WERI-Rb-1 (cell line): ENCODE results near the gene ZFYVE19.

Experiments
- DNase-seq: peaks from one replicate; pipeline ENCODE4 v3.0.0-alpha.2; 2020
- H3K27ac ChIP-seq: fragments of 250-450 bp; sonication (Bioruptor Pico); 2 replicates; pipeline ENCODE4 v1.5.1; 2020; ENCODE audit warnings: mild to moderate bottlenecking, moderate library complexity
- H3K27me3 ChIP-seq: fragments of 250-450 bp; sonication (Bioruptor Pico); 2 replicates; pipeline ENCODE4 v1.5.1; 2021; ENCODE audit warnings: mild to moderate bottlenecking, low read depth, moderate library complexity; ENCODE audit not compliant: insufficient read depth, severe bottlenecking
- H3K36me3 ChIP-seq: fragments of 250-450 bp; sonication (Bioruptor Pico); 2 replicates; pipeline ENCODE4 v1.5.1; 2020; ENCODE audit warnings: mild to moderate bottlenecking, moderate library complexity
- H3K4me3 ChIP-seq: 2 replicates; pipeline ENCODE4 v1.5.1; 2011; ENCODE audit warnings: low read depth, mild to moderate bottlenecking, control low read depth, low read length
- H3K9me3 ChIP-seq: fragments of 250-450 bp; sonication (Bioruptor Pico); 2 replicates; pipeline ENCODE4 v1.5.1; 2021; ENCODE audit warnings: mild to moderate bottlenecking, moderate library complexity; ENCODE audit not compliant: severe bottlenecking
- TF ChIP-seq, protein P1 (sequence below): IDR thresholded peaks from 2 replicates; pipeline ENCODE4 v1.5.1; 2011; ENCODE audit warnings: low read depth, mild to moderate bottlenecking, control low read depth, inconsistent platforms, low read length

ZFYVE19 gene

DNA sequence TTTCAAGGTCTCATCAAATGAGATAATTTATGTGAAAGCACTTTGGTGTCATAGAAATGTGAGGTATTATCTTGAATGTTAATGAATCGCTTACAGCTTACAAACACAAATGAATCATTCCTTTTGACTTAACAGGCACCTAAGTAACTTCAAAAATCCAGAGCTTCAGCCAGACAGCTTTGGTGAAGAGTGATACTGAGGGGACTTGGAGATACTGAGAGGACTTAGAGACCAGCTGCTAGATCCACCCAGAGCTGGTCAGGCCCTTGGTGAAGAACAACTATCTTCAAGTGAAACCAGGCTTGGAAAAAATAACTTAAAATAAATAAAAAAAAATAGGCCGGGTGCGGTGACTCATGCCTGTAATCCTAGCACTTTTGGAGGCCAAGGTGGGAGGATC, 16.2 kb upstream of the ZFYVE19 start:
- TF ChIP-seq, protein P1, sequence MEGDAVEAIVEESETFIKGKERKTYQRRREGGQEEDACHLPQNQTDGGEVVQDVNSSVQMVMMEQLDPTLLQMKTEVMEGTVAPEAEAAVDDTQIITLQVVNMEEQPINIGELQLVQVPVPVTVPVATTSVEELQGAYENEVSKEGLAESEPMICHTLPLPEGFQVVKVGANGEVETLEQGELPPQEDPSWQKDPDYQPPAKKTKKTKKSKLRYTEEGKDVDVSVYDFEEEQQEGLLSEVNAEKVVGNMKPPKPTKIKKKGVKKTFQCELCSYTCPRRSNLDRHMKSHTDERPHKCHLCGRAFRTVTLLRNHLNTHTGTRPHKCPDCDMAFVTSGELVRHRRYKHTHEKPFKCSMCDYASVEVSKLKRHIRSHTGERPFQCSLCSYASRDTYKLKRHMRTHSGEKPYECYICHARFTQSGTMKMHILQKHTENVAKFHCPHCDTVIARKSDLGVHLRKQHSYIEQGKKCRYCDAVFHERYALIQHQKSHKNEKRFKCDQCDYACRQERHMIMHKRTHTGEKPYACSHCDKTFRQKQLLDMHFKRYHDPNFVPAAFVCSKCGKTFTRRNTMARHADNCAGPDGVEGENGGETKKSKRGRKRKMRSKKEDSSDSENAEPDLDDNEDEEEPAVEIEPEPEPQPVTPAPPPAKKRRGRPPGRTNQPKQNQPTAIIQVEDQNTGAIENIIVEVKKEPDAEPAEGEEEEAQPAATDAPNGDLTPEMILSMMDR, result no peak
- peak overlapping the region; percentile 49 for H3K27ac ChIP-seq
- no peaks in the 10 kb centered on the region for H3K27me3 ChIP-seq

DNA sequence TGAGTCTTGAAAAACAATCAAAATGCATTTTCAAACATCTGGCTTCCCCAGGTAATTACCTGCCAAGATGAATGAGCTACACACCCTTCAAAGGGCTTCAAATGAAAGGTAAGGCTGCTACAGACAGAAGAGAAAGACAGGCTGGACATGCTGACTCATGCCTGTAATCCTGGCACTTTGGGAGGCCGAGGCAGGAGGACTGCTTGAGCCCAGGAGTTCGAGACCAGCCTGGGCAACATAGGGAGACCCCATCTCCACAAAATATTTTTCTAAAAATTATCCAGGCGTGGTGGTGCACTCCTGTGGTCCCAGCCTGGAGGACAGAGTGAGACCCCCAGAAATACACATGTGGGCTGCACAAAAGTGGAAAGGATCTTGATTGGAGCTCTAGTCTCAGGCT, 14.5 kb upstream of the ZFYVE19 start:
- TF ChIP-seq, protein P1, result no peak
- Histone ChIP-seq H3K9me3 (no peaks in the 10 kb centered on the region), H3K27me3 (no peaks in the 10 kb centered on the region), H3K36me3 (no peaks in the 10 kb centered on the region; the same call in 1 of the 2 replicates), H3K4me3 (no peak overlapping the region), H3K27ac (no peak overlapping the region)
- DNase-seq, result no peak

More for the DNA sequence above, 16.2 kb upstream of the ZFYVE19 start:
- H3K36me3 ChIP-seq, result no peaks in the 10 kb centered on the region; the same call in 1 of the 2 replicates
- H3K4me3 ChIP-seq, result no peak overlapping the region
- no peak for DNase-seq
- H3K9me3 ChIP-seq, result no peaks in the 10 kb centered on the region

DNA sequence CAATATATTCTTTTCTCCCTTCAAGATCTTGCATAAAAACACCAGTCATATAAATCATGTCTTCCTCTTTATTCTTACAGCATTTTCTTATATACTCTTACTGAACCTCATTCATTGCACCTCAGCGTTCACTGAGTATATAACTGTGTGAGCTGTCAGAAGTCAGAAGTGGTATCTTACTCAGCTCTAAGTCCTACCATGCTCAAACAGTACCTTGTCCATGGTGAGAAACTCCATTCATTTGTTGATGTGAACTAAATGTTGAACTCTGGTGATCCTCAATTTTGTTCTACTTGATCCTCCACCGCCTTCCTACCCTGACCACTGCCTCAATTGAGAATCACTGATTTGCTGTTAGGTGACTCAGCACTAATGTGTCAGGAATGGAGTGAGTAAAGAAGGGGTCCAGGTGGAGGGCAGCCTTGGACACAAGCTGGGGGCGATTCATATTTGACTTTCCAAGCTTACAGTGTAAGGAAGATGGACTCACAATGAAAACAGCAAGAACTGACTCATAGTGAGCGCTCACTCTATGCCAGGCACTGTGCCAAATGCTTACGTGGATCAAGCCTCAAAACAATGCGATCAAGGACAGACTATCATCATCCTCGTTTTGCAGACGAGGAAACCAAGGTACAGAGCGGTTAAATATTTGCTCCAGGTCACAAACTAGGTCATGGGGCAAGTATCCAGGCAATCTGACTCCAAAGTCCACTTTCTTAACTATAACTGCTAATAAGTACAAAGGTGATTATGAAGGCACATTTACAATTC, 13.5 kb upstream of the ZFYVE19 start:
- Histone ChIP-seq H3K27me3 (no peaks in the 10 kb centered on the region), H3K9me3 (no peaks in the 10 kb centered on the region), H3K36me3 (no peaks in the 10 kb centered on the region; the same call in 1 of the 2 replicates), H3K4me3 (no peak overlapping the region), H3K27ac (no peak overlapping the region)
- TF ChIP-seq, protein P1, result no peak
- no peak for DNase-seq

DNA sequence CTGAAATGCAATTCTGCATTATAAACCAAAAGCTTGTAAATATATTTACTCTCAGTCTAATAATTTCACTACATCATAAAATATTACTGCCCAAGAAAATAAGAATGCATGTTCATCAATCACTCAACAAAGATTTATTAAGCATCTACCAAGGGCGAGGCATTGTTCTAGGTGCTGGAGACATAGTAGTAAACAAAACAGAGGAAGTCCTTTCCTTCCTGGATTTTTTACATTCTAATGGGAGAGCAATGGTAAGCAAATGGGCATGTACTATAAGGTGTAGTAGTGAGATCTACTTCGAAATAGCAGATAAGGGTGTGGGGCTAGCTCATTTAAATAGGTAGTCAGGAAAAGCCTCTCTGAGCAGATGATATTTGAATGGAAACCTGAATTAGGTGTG, 10.8 kb upstream of the ZFYVE19 start:
- no peak for DNase-seq

DNA sequence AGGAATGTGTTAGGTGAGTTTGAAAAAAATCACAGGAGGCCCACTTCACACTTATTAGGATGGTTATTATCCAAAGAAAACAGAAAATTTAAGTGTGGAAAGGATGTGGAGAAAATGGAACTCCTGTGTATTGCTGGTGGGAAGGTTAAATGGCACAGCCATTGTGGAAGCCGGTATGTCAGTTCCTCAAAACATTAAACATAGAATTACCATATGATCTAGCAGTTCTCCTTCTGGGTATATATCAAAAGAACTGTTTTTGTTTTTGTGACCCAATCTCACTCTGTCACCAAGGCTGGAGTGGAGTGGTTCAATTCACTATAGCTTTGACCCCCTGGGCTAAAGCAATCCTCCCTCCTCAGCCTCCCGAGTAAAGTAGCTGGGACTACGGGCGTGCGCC, 10.4 kb upstream of the ZFYVE19 start:
- TF ChIP-seq, protein P1, result no peak
- Histone ChIP-seq H3K27ac (no peak overlapping the region), H3K4me3 (no peak overlapping the region), H3K9me3 (no peaks in the 10 kb centered on the region), H3K27me3 (no peaks in the 10 kb centered on the region), H3K36me3 (no peaks in the 10 kb centered on the region; the same call in 1 of the 2 replicates)
- no peak for DNase-seq

More for the DNA sequence above, 10.8 kb upstream of the ZFYVE19 start:
- TF ChIP-seq, protein P1, result no peak
- no peaks in the 10 kb centered on the region for H3K27me3 ChIP-seq
- no peak overlapping the region for H3K4me3 ChIP-seq
- H3K9me3 ChIP-seq, result no peaks in the 10 kb centered on the region
- H3K36me3 ChIP-seq, result no peaks in the 10 kb centered on the region; the same call in 1 of the 2 replicates
- no peak overlapping the region for H3K27ac ChIP-seq

DNA sequence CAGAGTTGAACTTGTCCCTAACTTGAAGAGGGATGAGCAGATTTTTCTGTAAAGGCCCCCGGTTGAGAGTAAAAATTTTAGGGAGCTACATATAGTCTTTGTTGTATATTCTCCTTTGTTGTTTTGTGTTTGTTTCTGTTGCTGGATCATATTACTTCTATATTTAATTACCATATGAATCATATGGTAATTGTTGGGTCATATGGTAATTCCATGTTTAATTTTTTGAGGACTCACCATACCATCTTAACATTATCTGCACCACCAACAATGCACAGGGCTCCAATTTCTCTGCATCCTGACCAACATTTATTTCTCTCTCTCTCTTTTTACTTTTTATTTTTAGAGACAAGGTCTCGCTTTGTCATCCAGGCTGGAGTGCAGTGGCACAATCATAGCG, 7.4 kb upstream of the ZFYVE19 start:
- TF ChIP-seq, protein P1, result no peak
- Histone ChIP-seq H3K9me3 (no peaks in the 10 kb centered on the region), H3K36me3 (no peaks in the 10 kb centered on the region), H3K4me3 (no peak overlapping the region), H3K27ac (no peak overlapping the region), H3K27me3 (no peaks in the 10 kb centered on the region)
- no peak for DNase-seq
